HUDEP-2 (cell line): Measurements from ENCODE around the gene GALNT12.
A peak's percentile ranks its signal among the peaks of the same experiment; 100 is the strongest.

Experiments
- DNase-seq, 76 experiments: peaks; one replicate each; lab custom pipeline; 2025; ENCODE audit not compliant: unreplicated experiment in 76 of 76; lab: John Stamatoyannopoulos, UW

Gene GALNT12

DNA sequence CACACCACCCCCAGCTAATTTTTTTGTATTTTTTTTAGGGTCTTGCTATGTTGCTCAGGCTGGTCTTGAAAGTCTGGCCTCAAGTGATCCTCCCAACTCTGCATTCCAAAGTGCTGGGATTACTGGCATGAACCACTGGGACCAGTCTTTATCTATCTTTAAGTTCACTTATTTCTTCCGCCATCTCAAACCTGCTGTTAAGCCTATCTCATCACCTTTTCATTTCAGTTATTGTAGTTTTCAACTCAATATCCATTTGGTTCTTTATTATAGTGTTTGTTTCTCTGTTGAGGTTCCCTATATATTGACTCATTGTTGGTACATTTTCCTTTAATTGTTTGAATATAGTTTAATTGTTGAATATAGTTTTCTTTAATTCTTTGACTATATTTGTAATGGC is 48.1 kb downstream of the GALNT12 start:
- no peak for DNase-seq

DNA sequence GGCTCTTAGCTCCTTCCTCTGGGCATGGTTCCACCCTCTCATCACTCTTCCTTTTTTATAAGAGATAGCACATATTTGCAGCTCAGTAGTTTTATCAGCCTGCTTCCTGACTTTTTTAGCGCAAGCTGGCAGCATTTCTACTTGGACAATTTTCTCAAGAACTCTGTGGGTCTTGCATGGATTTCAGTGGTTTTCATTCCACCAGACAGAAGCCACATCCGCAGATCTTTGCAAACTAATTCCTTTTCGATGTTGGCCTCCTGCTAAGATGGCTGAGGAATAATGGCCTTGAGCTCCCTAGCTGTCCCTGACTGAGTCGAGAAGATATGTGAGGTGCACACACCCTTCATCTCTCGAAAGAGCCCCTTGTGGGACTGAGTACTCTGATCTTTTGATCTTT is 49.5 kb downstream of the GALNT12 start:
- DNase-seq, result no peak

DNA sequence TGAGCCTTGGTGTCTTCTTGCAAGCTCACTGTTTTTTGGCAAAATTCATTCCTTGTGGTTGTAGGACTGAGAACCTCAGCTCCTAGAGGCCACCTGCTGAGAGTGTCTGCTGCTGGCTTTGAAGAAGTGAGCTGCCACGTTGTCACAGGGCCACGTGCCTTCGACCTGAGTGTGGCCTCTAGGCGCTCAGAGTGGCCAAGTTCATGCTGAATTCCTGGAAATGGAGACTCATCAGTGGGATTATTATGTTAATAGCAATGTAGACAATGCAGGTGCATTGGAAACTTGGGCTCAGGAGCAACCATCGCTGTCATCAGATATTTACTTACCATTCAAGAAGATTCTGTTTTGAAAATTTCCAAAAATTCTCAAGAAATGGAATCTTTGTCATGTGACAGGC is 52.5 kb downstream of the GALNT12 start:
- no peak for DNase-seq

DNA sequence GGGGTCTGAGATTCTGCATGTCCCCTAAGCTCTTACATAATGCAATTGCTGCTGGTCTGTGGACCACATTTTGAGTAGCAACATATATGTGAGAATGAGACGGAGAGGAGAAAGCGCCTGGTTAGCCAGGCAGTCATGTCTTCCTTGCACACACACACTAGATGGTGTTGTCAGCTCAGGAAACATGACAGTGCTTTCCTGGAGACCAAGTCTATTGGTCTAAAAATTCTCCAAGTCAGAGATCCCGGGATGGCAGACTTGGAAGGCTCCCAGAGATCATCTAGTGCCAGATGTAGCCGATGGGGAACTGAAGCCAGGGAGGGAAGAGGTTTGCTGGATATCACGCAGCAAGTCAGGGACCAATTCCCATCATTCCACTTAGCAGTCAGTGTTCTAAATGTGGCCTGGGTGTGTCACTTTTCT is 53.4 kb downstream of the GALNT12 start:
- peak in 32 of 76 experiments; percentile 3 to 53 (median 25) for DNase-seq

DNA sequence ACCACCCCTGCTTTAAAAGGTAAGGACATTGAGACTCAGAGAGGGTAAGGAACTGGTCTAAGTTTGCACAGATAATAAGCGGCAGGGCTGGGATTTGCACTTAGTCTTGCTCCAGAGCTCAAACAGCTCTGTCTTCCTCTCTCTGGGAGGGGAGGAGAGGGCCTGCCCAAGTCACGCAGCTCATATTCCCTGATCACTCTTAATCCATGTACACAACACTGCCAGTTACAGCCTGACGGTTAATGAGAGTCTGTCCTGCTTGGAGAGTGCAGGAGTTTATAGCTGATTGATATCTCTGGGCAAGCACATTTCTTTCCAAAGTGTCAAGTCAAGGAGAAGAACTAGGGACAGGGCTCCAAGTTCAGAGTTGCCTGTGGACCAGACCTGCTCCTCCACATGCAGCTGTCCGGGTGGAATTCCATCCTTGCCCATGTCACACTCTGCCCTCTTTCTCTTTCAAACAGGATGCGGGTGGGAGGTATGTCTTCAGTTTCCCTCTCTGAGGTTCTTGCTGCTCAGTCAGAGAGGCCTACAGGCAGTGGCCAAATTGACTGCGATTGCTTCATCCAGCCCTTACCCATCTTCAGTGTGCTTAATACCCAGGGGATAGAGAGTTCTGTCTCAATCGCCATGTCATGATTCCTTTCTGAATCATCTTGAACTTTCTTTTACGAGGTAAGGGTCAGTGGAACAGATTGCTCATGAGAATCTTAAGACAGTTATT is 54.5 kb downstream of the GALNT12 start:
- no peak for DNase-seq

DNA sequence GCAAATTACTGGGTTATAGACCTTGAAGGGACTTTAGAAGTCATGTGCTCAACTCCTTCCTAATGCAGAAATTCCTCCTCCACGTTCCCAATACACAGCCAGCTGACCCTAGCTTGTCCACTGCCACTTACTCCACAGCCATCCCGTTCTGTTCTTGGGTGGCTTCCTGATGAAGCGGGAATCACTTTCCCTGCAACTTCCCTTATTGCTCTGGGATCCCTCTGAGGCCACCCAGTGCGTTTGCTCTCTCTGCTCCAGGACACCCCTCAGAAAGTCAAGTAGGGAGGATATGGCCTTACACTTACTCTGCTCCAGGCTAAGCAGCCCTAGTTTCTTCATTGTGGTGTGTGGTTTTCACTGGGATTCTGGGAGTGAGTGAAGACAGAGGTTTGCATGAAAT is 55.5 kb downstream of the GALNT12 start:
- DNase-seq, result no peak

DNA sequence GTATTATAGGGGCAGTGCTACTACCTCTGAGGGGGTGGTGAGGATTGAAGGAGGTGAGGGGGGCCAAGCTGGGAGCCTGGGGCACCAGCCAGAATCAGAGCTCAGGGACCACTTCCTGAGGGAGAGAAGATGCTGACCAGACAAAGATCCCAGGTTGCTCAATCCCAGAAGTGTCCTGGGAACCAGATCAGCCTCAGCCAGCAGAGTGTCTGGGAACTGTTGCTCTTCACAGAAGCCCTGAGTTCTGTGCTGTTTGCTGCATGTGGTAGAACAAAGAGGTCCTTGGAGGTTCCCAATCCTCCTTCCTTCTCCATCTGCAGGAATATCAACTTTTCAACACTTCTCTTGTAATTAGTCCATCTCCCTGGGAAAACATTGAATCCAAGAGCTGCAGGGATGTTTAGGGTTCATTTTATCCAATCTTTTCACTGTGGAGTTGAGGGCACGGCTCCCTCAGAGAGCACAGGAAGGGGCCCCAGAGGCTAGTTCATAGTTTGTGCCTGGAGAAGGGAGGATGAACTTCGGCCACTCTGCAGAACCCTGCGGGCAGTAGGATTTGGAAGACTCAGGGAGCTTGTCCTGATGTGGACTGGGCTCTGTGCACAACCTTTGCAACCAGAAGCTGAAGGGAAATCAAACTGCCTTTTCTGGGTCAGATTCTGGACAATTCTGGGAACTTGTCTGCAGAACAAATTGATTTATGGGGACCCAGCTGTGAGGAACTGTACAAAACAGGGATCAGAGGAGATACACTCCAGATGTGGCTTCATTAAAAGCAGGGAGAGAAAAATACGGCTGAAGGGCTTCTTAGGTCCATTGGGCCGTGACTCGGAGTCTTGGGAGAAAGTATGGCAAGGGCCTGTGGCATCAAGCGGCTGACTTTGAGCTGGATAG is 57.1 kb downstream of the GALNT12 start:
- DNase-seq, result no peak

DNA sequence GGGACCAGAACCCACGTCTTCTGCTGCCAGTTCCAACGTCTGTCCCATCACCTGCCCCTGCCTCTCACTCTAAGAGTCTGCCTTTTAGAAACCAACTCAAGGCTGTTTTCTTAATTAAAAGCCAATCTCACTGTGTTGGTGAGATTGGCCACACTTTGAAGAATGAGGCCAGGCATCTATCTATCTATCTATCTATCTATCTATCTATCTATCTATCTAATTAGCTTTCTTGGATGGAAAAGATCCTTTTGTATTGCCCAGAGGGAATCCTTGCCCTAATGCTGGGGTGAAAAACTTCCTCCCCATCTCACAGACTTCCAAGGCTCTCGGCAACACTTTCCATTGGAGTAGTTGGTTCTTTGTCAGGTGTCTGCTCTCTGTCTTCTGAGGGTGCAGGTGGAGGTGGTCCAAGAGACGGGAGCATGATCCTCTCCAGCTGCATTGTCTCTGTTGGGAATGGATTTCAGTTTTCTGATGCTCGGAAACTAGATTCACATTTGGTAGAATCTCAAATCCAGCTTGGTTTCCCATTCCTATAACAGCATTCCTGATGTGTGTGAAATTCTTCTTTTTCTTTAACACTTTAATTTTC is 57.9 kb downstream of the GALNT12 start:
- no peak for DNase-seq

DNA sequence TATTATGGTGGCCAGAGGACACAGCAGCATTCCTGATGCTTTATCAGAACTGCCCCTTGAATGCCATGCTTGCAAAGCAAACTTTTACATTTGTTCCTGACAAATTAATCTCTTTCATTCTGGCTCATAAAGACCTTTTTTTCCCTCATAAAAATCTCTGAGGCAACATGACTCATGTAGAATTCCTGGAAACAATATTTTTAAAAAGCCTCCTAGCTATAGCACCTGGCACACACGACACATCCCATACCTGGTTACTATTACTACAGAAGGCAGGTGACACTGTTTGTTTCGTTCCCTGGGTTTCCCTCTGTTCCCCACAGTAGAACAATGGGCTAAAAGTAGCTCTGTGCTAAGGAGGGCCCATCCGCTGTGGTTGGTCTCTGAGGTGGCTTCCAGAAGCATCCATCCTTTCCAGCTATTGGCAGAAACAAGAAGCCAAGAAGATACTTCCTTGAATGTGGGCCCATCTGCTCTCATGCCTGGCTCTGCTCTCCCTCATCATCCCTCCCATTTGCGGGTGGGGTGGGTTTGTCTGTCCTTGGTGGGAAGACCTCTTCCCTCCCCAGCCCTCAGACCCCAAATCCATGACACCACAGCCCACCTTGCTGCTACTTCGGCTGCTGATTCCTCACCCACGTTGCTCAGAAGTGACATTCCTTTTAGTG is 59.1 kb downstream of the GALNT12 start:
- no peak for DNase-seq

DNA sequence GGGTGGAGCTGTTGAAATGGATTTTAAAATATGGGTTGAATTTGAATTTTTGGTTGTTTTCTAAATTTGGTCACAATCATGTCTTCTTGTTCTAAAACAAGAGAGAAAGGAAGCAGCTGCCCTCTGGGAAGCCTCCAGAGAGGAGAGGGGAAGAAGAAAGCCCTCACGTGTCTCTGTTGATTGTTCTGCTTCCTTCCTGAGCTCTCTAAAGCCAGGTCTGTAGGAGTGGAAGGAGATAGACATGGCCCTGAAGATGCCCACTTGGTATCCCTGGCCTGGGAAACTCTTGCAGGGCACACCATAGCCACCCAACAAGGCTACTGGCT is 59.6 kb downstream of the GALNT12 start:
- no peak for DNase-seq

DNA sequence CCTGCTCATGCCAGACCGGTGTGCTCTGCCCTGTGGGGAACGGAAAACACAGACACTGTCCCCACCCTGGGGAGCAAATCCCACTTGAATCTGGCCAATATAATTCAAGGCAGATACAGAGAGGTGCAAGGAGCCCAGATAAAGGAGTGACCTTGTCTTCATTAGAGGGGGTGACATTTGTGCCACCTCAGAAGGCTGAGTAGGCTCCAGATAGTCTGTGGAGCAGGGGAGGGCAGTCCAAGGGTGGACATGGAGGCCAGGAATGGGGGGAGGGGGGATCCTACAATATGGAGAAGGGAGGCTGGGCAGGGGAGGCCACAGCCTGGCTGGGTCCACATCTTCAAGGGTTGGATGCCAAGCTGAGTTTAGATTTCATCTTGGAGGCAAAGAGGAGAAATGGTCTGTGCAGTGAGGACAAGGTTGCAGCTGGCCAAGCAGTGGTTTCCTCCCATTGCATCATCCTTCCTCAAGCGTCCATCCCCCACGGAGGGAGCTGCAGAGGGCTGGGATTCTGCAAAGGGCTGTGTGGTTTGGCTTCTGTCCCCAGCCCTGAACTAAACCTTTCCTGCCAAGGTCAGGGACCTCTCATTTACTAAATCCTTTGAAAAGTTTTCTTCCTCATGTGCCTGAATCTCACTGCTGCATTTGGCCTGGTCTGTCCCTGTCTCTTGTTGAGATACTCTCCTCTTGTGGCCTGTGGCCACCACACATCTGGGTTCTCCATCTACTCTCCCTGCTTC is 60.1 kb downstream of the GALNT12 start:
- DNase-seq, result peak in 14 of 76 experiments; percentile 4 to 41 (median 18)

DNA sequence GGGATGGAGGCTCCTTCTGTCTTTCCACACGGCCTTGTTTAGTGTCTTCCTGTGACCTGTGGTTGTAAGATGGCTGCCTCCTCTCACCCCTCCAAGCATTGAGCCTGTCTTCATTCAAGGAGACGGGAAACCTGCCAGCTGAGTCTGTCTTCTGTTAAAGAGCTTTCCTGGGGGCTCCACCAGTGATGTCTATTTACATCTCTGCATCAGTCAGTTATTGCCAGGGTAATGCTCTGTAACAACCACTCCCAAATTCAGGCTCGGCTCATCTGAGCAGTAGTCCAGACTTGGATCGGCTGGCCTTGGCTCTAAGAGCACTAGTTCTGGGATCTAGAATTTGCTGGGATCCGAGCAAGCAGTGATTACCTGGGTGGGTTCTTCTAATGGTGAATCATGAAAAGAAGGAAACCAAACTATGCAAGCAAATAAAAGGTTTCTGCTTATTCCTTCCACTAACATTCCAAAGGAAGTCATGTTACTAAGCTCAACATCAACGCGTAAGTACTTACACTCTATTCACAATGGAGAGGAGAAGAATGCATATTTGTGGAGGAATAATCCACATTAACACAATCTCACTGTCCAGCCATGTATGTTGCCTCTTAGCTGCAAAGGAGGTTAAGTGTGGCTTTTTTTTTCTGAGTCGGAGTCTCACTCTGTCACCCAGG is 61.7 kb downstream of the GALNT12 start:
- DNase-seq, result no peak

DNA sequence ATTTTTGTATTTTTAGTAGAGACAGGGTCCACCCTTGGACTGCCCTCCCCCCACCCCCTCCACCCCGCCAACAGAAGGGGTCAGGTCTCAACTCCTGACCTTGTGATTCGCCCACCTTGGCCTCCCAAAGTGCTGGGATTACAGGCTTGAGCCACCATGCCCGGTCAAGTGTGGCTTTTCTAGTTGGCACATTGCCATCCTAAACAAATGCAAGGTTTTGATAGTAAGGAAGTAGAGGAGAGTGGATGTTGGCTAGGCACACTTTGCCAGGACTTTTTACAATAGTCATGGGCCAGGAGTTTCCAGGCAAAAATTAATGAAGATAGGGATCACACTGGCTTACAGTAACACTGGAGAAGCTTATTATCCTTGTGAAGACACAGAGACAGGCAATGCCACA is 62.4 kb downstream of the GALNT12 start:
- no peak for DNase-seq

DNA sequence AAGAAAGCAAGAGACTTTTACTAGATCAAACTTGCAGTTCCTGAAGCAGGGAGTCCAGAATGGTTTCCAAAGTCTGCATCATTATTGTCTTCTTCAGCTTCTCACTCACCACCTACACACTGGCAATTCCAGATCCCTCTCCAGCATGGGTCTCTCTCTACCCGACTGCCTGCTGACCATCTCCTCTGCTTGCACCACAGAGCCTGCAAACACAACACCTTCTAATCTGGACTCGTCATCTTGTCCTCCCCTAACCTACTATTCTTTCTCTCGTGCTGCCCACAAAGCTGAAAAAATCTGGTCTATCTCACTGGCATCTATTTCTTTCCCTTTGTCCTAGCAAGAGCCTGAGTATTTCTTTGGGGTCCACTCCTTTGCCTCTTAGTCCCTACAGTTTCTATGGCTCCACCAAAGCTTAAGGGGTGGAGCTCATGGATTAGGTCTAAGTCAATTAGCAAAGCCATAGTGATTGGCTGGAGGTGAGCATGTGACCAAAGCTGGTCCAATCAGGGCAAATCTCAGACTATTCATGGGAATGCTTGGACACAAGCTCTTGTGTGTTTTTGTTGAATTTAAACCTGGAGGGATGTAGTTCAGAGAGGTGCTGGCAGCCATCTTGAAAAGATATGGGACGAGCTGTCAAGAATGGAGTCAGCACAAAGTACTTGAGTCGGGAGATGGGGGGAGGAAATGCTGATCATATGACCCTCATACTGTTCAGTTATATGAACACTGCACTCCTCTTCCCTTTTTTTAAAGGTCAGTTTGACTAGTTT is 63.5 kb downstream of the GALNT12 start:
- no peak for DNase-seq

DNA sequence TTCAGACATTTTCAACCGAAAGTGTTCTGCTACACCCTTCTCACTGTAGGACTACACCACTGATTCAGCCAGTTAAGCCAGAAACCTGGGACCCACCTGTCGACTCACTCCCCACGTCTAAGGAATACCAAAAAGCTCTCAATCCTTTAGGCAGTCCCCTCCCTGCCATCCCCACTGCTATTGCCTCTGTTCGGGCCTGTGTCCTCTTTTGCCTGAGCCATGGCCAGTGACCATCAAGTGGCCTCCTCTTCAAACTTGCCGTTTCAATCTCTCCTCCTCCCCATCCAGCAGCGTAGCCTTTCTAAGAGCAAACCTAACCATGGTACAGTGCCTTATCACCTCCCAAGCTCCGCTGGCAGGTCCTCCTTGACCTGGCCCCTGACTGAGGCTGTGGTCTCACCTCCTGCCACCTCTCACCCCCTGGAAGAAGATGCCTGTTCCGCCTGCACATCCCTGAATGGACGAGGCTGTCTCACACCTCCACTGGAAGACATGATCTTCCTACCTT is 64.1 kb downstream of the GALNT12 start:
- DNase-seq, result no peak

DNA sequence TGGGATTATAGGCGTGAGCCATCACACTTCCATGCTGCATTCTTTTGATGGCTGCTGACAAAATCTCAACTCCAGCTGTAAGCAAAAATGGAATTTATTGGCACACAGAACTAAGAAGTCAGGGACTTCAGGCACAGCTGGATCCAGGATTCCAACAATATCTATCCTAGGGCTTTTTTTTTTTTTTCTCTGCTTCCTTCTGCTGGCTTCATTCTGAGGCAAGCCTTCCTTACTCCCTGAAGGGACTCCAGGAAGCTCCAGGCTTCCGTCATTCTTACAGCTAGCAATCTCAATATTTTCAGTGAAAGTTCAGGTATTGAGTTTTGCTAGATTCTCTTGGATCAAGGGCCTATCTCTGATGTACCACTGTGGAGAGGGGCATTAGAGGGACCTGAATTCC is 66.1 kb downstream of the GALNT12 start:
- no peak for DNase-seq

DNA sequence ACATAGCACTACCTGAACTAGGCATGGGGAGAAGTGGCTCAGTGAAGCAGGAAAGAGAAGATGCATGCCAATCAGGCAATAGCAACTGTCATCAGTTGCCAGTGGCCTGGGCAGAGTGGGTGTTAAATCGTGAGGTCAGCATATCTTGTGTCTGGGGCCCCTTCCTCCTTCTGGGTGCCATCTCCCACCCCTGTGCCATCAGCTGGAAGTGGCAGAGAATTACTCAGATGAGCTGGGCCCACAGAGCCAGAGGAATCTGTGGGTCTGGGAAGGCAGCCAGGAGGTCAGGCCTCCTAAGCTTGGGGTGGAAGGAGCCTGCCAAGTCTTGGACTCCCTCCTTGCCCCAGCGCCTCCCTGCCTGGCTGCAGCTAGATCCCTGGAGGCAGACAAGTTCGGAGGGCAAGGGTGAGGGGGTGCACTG is 66.5 kb downstream of the GALNT12 start:
- peak in 18 of 76 experiments; percentile 5 to 43 (median 26) for DNase-seq

DNA sequence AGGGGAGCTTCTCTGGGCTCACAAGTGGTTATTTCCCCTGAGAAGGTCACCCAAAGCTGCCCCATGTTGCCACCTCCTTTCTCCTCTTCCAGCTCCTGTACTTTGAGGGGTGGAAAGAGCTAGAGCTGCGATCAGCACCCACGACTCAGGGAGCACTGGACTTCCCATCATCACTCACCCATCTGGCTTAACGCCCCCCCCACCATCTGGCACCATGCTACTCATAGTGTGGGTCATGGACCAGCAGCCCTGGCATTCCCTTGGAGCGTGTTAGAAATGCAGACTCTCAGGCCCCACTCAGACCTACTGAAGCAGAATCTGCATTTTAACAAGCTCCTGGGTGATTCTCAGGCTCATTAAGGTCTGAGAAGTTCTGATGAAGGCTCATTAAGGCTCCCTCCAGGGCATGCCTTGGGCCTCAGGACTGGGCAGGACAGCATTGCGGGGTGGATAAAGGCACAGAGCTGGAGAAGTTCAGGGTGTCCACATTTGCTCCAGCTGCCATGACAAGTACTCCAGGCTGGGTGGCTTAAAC is 67.3 kb downstream of the GALNT12 start:
- no peak for DNase-seq

DNA sequence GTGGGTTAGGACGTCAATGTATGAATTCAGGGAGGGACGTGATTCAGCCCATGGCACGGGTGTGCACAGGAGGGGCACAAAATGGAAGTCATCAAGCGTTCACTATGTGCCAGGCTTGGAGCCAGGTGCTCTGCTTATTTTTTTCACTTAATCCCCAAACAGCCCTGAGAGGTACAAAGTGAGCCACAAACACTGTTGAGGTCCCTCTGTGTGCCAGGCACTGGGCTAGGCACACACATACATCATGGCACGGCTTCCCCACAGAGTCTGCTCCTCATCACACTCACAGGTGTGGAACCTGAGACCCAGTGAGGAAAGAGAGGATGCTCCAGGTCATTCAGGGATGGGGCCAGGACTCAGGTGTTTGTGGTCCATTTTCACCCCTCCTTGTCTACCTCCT is 68.1 kb downstream of the GALNT12 start:
- no peak for DNase-seq
